H9 (cell line): ENCODE measurements around the gene SLC23A3. TPM values are rescaled to one million over a fixed set of nuclear protein-coding genes. Genes with fewer than 3 reads are reported as not detected.

Source experiments
- DNase-seq: peaks from one replicate; pipeline ENCODE4 v3.0.0-alpha.2; 2017
- H2AFZ ChIP-seq: one replicate; pipeline ENCODE4 v1.6.1; 2013; ENCODE audit warnings: mild to moderate bottlenecking, low read length, control low read depth, moderate library complexity
- H2AK5ac ChIP-seq: 2 replicates; pipeline ENCODE4 v1.6.1; 2013; ENCODE audit warnings: low read length, control low read depth, mixed read lengths; ENCODE audit not compliant: insufficient read length
- H2BK120ac ChIP-seq: one replicate; pipeline ENCODE4 v1.6.1; 2013; ENCODE audit warnings: low read depth, mild to moderate bottlenecking, low read length, control low read depth, inconsistent platforms; ENCODE audit not compliant: poor library complexity, severe bottlenecking
- H2BK12ac ChIP-seq: 2 replicates; pipeline ENCODE4 v1.6.1; 2013; ENCODE audit warnings: low read length, control low read depth, mixed read lengths, low read depth; ENCODE audit not compliant: insufficient read length
- H2BK15ac ChIP-seq: 2 replicates; pipeline ENCODE4 v1.6.1; 2013; ENCODE audit warnings: low read depth, low read length, control low read depth
- H2BK20ac ChIP-seq: one replicate; pipeline ENCODE4 v1.6.1; 2013; ENCODE audit warnings: low read depth, mild to moderate bottlenecking, low read length, control low read depth, inconsistent platforms; ENCODE audit not compliant: poor library complexity, severe bottlenecking
- H2BK5ac ChIP-seq: 2 replicates; pipeline ENCODE4 v1.6.1; 2013; ENCODE audit warnings: low read length, control low read depth, mixed read lengths; ENCODE audit not compliant: insufficient read length
- H3K14ac ChIP-seq: 2 replicates; pipeline ENCODE4 v1.6.1; 2013; ENCODE audit warnings: low read length, control low read depth; ENCODE audit not compliant: insufficient read depth
- H3K18ac ChIP-seq: 2 replicates; pipeline ENCODE4 v1.6.1; 2013; ENCODE audit warnings: low read depth, mild to moderate bottlenecking, mixed read lengths, low read length, control low read depth; ENCODE audit not compliant: insufficient read length
- H3K23ac ChIP-seq: 2 replicates; pipeline ENCODE4 v1.6.1; 2013; ENCODE audit warnings: low read length, control low read depth, mixed read lengths, low read depth; ENCODE audit not compliant: insufficient read length
- H3K23me2 ChIP-seq: 2 replicates; pipeline ENCODE4 v1.6.1; 2013; ENCODE audit warnings: low read depth, mild to moderate bottlenecking, mixed read lengths, low read length, control low read depth; ENCODE audit not compliant: insufficient read length, poor library complexity, severe bottlenecking
- H3K27ac ChIP-seq: 2 replicates; pipeline ENCODE4 v1.5.1; 2013; ENCODE audit warnings: low read length, control low read depth, mixed read lengths, low read depth; ENCODE audit not compliant: insufficient read length
- H3K27me3 ChIP-seq: 2 replicates; pipeline ENCODE4 v1.6.1; 2013; ENCODE audit warnings: low read length, control low read depth, inconsistent platforms; ENCODE audit not compliant: insufficient read depth
- H3K4ac ChIP-seq: 2 replicates; pipeline ENCODE4 v1.6.1; 2013; ENCODE audit warnings: low read depth, mild to moderate bottlenecking, control low read depth, inconsistent platforms, low read length, moderate library complexity
- H3K4me1 ChIP-seq: 2 replicates; pipeline ENCODE4 v1.6.1; 2013; ENCODE audit warnings: low read length, control low read depth, inconsistent platforms; ENCODE audit not compliant: insufficient read depth
- H3K4me2 ChIP-seq: 2 replicates; pipeline ENCODE4 v1.6.1; 2013; ENCODE audit warnings: low read length, control low read depth, mixed read lengths; ENCODE audit not compliant: insufficient read length, insufficient read depth
- H3K56ac ChIP-seq: 2 replicates; pipeline ENCODE4 v1.6.1; 2013; ENCODE audit warnings: low read depth, mild to moderate bottlenecking, mixed read lengths, low read length, control low read depth; ENCODE audit not compliant: insufficient read length
- H3K79me1 ChIP-seq: 2 replicates; pipeline ENCODE4 v1.6.1; 2013; ENCODE audit warnings: low read depth, mild to moderate bottlenecking, moderate library complexity, low read length, control low read depth, inconsistent platforms; ENCODE audit not compliant: insufficient read depth, poor library complexity, severe bottlenecking
- H3K79me2 ChIP-seq: 2 replicates; pipeline ENCODE4 v1.6.1; 2013; ENCODE audit warnings: low read length, control low read depth, inconsistent platforms; ENCODE audit not compliant: insufficient read depth
- H3K9ac ChIP-seq: 2 replicates; pipeline ENCODE4 v1.6.1; 2013; ENCODE audit warnings: low read length, control low read depth, mixed read lengths; ENCODE audit not compliant: insufficient read length; ENCODE audit errors: extremely low read depth
- H3K9me3 ChIP-seq: one replicate; pipeline ENCODE4 v1.6.1; 2013; ENCODE audit warnings: low read depth, low read length, inconsistent platforms; ENCODE audit not compliant: control insufficient read depth
- H3T11ph ChIP-seq: one replicate; pipeline ENCODE4 v1.6.1; 2013; ENCODE audit warnings: mild to moderate bottlenecking, low read length, control low read depth, inconsistent platforms
- H4K20me1 ChIP-seq: one replicate; pipeline ENCODE4 v1.6.1; 2013; ENCODE audit not compliant: control insufficient read depth, insufficient read length, insufficient read depth
- H4K5ac ChIP-seq: 2 replicates; pipeline ENCODE4 v1.6.1; 2013; ENCODE audit warnings: low read depth, mild to moderate bottlenecking, mixed read lengths, low read length, control low read depth; ENCODE audit not compliant: insufficient read length
- H4K8ac ChIP-seq: replicated peaks from 2 replicates; pipeline ENCODE4 v1.6.1; 2013; ENCODE audit warnings: low read length, control low read depth, mixed read lengths, low read depth; ENCODE audit not compliant: insufficient read length
- H4K91ac ChIP-seq: 2 replicates; pipeline ENCODE4 v1.6.1; 2013; ENCODE audit warnings: low read depth, mild to moderate bottlenecking, moderate library complexity, mixed read lengths, low read length, control low read depth; ENCODE audit not compliant: insufficient read length
- H3K27ac Mint-ChIP-seq, 3 experiments: 2 replicates in 2 of 3; 3 replicates in 1 of 3; pipeline ENCODE4 v1.8.0; 2020 to 2021; ENCODE audit warnings: mixed read lengths in 3 of 3, mild to moderate bottlenecking in 1 of 3, moderate library complexity in 1 of 3
- H3K27me3 Mint-ChIP-seq: 2 replicates; pipeline ENCODE4 v1.8.0; 2021; ENCODE audit warnings: low read depth, mild to moderate bottlenecking, moderate library complexity, mixed read lengths
- H3K36me3 Mint-ChIP-seq, 3 experiments: 2 replicates in 2 of 3; 3 replicates in 1 of 3; pipeline ENCODE4 v1.8.0; 2020 to 2021; ENCODE audit warnings: low read depth in 3 of 3, mixed read lengths in 3 of 3; ENCODE audit not compliant: insufficient read depth in 1 of 3
- H3K4me1 Mint-ChIP-seq, 2 experiments: 2 replicates each; pipeline ENCODE4 v1.8.0; 2020; ENCODE audit warnings: mixed read lengths in 2 of 2
- H3K4me3 Mint-ChIP-seq, 2 experiments: 2 replicates in 1 of 2; 3 replicates in 1 of 2; pipeline ENCODE4 v1.8.0; 2020 to 2021; ENCODE audit warnings: mild to moderate bottlenecking in 2 of 2, mixed read lengths in 2 of 2, moderate library complexity in 1 of 2
- H3K9me3 Mint-ChIP-seq, 2 experiments: 2 replicates in 1 of 2; 3 replicates in 1 of 2; pipeline ENCODE4 v1.8.0; 2020; ENCODE audit warnings: mild to moderate bottlenecking in 2 of 2, mixed read lengths in 2 of 2, moderate library complexity in 1 of 2
- WGBS: extraction: QIAGEN DNeasy Blood & Tissue Kit; methylation state at CpG from one replicate; pipeline ENCODE4 v1.1.7; 2013; ENCODE audit warnings: missing lambda C conversion rate, low lambda C conversion rate, mixed read lengths; ENCODE audit not compliant: insufficient read length; ENCODE audit errors: extremely low coverage; 5-methylcytosine and 5-hydroxymethylcytosine counted together
- total RNA-seq: library from RNA; stranded (reverse); gene quantifications from 2 replicates; pipeline ENCODE4 v1.2.1, GENCODE V29; 2021
- TF ChIP-seq, protein P1 (sequence below): fragments of 200-600 bp; sonication (generic); conservative IDR thresholded peaks from 3 replicates; pipeline ENCODE4 v1.8.0; 2021; ENCODE audit warnings: antibody characterized with exemption, mild to moderate bottlenecking

SLC23A3 gene
- total RNA-seq, 1 experiment from 2014 or later, result 1.2 TPM

DNA sequence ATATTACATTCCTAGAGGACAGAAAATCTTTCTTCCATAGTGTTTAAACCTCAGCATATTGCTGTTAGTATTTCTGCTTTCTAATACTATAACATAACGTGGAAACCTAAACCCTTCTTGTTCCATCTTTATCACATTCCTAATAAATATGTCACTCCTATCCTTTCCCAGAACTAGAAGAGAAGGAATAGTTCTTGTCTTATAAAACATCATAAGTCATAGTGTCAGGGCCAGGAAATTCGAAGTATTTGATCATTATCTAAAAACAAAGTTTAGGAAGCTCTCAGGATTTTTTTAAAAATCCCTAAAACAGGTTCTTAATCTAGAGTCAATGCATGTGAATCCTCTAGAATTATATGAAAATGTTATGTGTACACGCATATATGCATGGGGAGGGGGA is 11.2 kb downstream of the SLC23A3 start:
- H2BK20ac ChIP-seq, result no peak overlapping the region
- Mint-ChIP-seq H3K4me3 (no peak overlapping the region), H3K9me3 (no peaks in the 10 kb centered on the region), H3K4me1 (peaks cover 15 to 22% of the 10 kb centered on the region in 2 experiments), H3K36me3 (peaks cover 3 to 12% (median 8%) of the 10 kb centered on the region in 3 experiments; a peak in 6 of 7 replicates), H3K27me3 (peaks cover 13% of the 10 kb centered on the region), H3K27ac (no peak overlapping the region)
- H4K20me1 ChIP-seq, result no peaks in the 10 kb centered on the region
- no peak overlapping the region for H3K27ac ChIP-seq
- H2BK12ac ChIP-seq, result no peak overlapping the region
- TF ChIP-seq, protein P1, sequence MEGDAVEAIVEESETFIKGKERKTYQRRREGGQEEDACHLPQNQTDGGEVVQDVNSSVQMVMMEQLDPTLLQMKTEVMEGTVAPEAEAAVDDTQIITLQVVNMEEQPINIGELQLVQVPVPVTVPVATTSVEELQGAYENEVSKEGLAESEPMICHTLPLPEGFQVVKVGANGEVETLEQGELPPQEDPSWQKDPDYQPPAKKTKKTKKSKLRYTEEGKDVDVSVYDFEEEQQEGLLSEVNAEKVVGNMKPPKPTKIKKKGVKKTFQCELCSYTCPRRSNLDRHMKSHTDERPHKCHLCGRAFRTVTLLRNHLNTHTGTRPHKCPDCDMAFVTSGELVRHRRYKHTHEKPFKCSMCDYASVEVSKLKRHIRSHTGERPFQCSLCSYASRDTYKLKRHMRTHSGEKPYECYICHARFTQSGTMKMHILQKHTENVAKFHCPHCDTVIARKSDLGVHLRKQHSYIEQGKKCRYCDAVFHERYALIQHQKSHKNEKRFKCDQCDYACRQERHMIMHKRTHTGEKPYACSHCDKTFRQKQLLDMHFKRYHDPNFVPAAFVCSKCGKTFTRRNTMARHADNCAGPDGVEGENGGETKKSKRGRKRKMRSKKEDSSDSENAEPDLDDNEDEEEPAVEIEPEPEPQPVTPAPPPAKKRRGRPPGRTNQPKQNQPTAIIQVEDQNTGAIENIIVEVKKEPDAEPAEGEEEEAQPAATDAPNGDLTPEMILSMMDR, result no peak
- no peak overlapping the region for H2BK120ac ChIP-seq
- H3K79me1 ChIP-seq, result no peaks in the 10 kb centered on the region
- no peaks in the 10 kb centered on the region for H3K4me1 ChIP-seq
- no peak overlapping the region for H3K18ac ChIP-seq
- no peak overlapping the region for H3K9ac ChIP-seq
- no peak overlapping the region for H4K5ac ChIP-seq
- H3K14ac ChIP-seq, result no peak overlapping the region
- H3K4me2 ChIP-seq, result no peak overlapping the region
- no peak overlapping the region for H4K91ac ChIP-seq
- H3K23me2 ChIP-seq, result peaks cover 5% of the 10 kb centered on the region
- H3K9me3 ChIP-seq, result no peaks in the 10 kb centered on the region
- no peak overlapping the region for H3K56ac ChIP-seq
- no peak overlapping the region for H2BK15ac ChIP-seq
- H2BK5ac ChIP-seq, result no peak overlapping the region
- no peak overlapping the region for H3K4ac ChIP-seq
- no peak for DNase-seq
- no peak overlapping the region for H3T11ph ChIP-seq
- no peaks in the 10 kb centered on the region for H3K79me2 ChIP-seq
- no CpG with 5 or more reads among the region's 3 CpGs for WGBS
- no peak overlapping the region for H4K8ac ChIP-seq
- H2AK5ac ChIP-seq, result no peak overlapping the region
- H2AFZ ChIP-seq, result no peak overlapping the region
- H3K23ac ChIP-seq, result no peak overlapping the region
- H3K27me3 ChIP-seq, result no peaks in the 10 kb centered on the region; the same call in 1 of the 2 replicates
